HepG2 (cell line): Measurements from ENCODE around the gene FAM162A. TPM values are rescaled to one million over a fixed set of nuclear protein-coding genes. Genes with fewer than 3 reads are reported as not detected.
A peak's percentile ranks its signal among the peaks of the same experiment; 100 is the strongest.

Experiments used
- ATAC-seq: fragments of 200-7000 bp; cut with Tn5 transposase; 3 replicates; pipeline ENCODE4 v1.9.1; 2020; ENCODE audit warnings: mild to moderate bottlenecking, moderate library complexity
- BruUV-seq: library from RNA; stranded (reverse); fragments of 400-500 nt; replicated peaks from 2 replicates; lab custom pipeline; 2021; lab: Mats Ljungman, UMichigan
- CTCF ChIA-PET: fragments of 300-600 bp; formaldehyde crosslinking; extraction: SDS; loops from one replicate; lab custom pipeline; 2021; ENCODE audit warnings: low total read pairs, inconsistent platforms, low intra/inter-chr PET ratio; lab: Yijun Ruan, JAX
- POLR2A ChIA-PET: fragments of 350-600 bp; sonication (Branson Sonifier 250); formaldehyde crosslinking; loops from one replicate; lab custom pipeline; 2020; ENCODE audit warnings: antibody characterized with exemption, inconsistent platforms; lab: Yijun Ruan, JAX
- DNase-seq: peaks from one replicate; pipeline ENCODE4 v3.0.0-alpha.2; 2015; ENCODE audit warnings: low spot score
- FAIRE-seq: peaks from 3 replicates; lab custom pipeline; 2011; peaks lifted over from hg19 to GRCh38; lab: Jason Lieb, UNC
- H2AFZ ChIP-seq: one replicate; pipeline ENCODE4 v1.6.1; 2011; ENCODE audit warnings: low read length, inconsistent platforms
- H3K27ac ChIP-seq: fragments of 300-600 bp; 3 replicates; pipeline ENCODE4 v1.8.0; 2011; ENCODE audit warnings: mixed run types, mild to moderate bottlenecking, mixed read lengths, low read length, inconsistent platforms; ENCODE audit not compliant: insufficient read depth; ENCODE audit errors: extremely low read length
- H3K27me3 ChIP-seq, 2 experiments: fragments of 200-600 bp in 1 of 2; 2 replicates in 1 of 2; 3 replicates in 1 of 2; pipeline versions ENCODE4 v1.6.0 to v1.8.0; 2011; ENCODE audit warnings: low read length in 2 of 2, mild to moderate bottlenecking in 2 of 2, moderate library complexity in 2 of 2, inconsistent platforms in 1 of 2; ENCODE audit not compliant: insufficient read depth in 2 of 2, control insufficient read depth in 1 of 2
- H3K36me3 ChIP-seq, 2 experiments: fragments of 200-600 bp in 1 of 2; replicated peaks in 1 of 2; 2 replicates in 1 of 2; 3 replicates in 1 of 2; pipeline versions ENCODE4 v1.5.1 to v1.8.0; 2011; ENCODE audit warnings: low read length in 2 of 2, inconsistent platforms in 1 of 2; ENCODE audit not compliant: insufficient read depth in 2 of 2, control insufficient read depth in 1 of 2
- H3K4me1 ChIP-seq: 2 replicates; pipeline ENCODE4 v1.5.1; 2012; ENCODE audit warnings: low read length, inconsistent platforms; ENCODE audit not compliant: insufficient read depth
- H3K4me2 ChIP-seq: 2 replicates; pipeline ENCODE4 v1.6.0; 2011; ENCODE audit warnings: low read depth, low read length, inconsistent platforms
- H3K4me3 ChIP-seq, 3 experiments: fragments of 200-600 bp in 1 of 3; sonication (generic), shearing (Covaris generic) in 1 of 3; replicated peaks in 1 of 3; 2 replicates each; pipeline ENCODE4 v1.5.1; 2011 to 2016; ENCODE audit warnings: low read length in 3 of 3, inconsistent platforms in 2 of 3, low read depth in 2 of 3, mild to moderate bottlenecking in 2 of 3, control low read depth in 1 of 3, mixed read lengths in 1 of 3; ENCODE audit not compliant: insufficient read depth in 1 of 3
- H3K79me2 ChIP-seq: one replicate; pipeline ENCODE4 v1.6.1; 2011; ENCODE audit warnings: low read length, inconsistent platforms; ENCODE audit not compliant: insufficient read depth
- H3K9ac ChIP-seq: 2 replicates; pipeline ENCODE4 v1.6.0; 2011; ENCODE audit warnings: mild to moderate bottlenecking, low read depth, low read length, inconsistent platforms; ENCODE audit not compliant: insufficient read depth
- H3K9me3 ChIP-seq: 2 replicates; pipeline ENCODE4 v1.5.1; 2012; ENCODE audit warnings: mild to moderate bottlenecking, low read length
- H4K20me1 ChIP-seq: 2 replicates; pipeline ENCODE4 v1.6.0; 2011; ENCODE audit warnings: inconsistent platforms, mild to moderate bottlenecking, low read length, moderate library complexity; ENCODE audit not compliant: insufficient read depth
- ATF7-NPFF ChIP-seq: sonication (generic); formaldehyde crosslinking; IDR thresholded peaks from 2 replicates; pipeline ENCODE4 v1.8.1; 2023; ENCODE audit warnings: mild to moderate bottlenecking, low read depth, missing genetic modification reagents, moderate library complexity
- DRAP1 ChIP-seq: IDR thresholded peaks from 2 replicates; pipeline ENCODE4 v1.6.1; 2016; ENCODE audit warnings: missing genetic modification reagents, missing compliant biosample characterization
- FOXA3 ChIP-seq: IDR thresholded peaks from 2 replicates; pipeline ENCODE4 v1.6.1; 2016; ENCODE audit warnings: missing genetic modification reagents, missing compliant biosample characterization
- HDAC1 ChIP-seq: sonication (generic); formaldehyde crosslinking; IDR thresholded peaks from 2 replicates; pipeline ENCODE4 v1.5.1; 2020; ENCODE audit warnings: mild to moderate bottlenecking, missing genetic modification reagents
- MTF1 ChIP-seq: sonication (generic); formaldehyde crosslinking; IDR thresholded peaks from 2 replicates; pipeline ENCODE4 v1.5.0; 2020; ENCODE audit warnings: missing genetic modification reagents
- NFKB2 ChIP-seq: sonication (generic); formaldehyde crosslinking; IDR thresholded peaks from 2 replicates; pipeline ENCODE4 v1.4.0; 2020; ENCODE audit warnings: missing genetic modification reagents, borderline replicate concordance
- POGZ ChIP-seq: sonication (generic); formaldehyde crosslinking; IDR thresholded peaks from 2 replicates; pipeline ENCODE4 v1.4.0; 2020; ENCODE audit warnings: mild to moderate bottlenecking, missing genetic modification reagents
- SIN3B ChIP-seq: fragments of 150-350 bp; IDR thresholded peaks from 2 replicates; pipeline ENCODE4 v1.6.1; 2014; ENCODE audit warnings: low read length
- SNAI1 ChIP-seq: sonication (generic); formaldehyde crosslinking; IDR thresholded peaks from 2 replicates; pipeline ENCODE4 v1.5.0; 2020; ENCODE audit warnings: mild to moderate bottlenecking, missing genetic modification reagents, borderline replicate concordance
- SNAPC5 ChIP-seq: sonication (generic); formaldehyde crosslinking; IDR thresholded peaks from 2 replicates; pipeline ENCODE4 v1.8.1; 2023; ENCODE audit warnings: mild to moderate bottlenecking, missing genetic modification reagents, borderline replicate concordance
- TEAD3 ChIP-seq: optimal IDR thresholded peaks from 2 replicates; pipeline ENCODE3; 2016; ENCODE audit warnings: borderline replicate concordance
- TOPORS ChIP-seq: sonication (generic); formaldehyde crosslinking; IDR thresholded peaks from 2 replicates; pipeline ENCODE4 v1.8.0; 2023; ENCODE audit warnings: mild to moderate bottlenecking, missing genetic modification reagents
- ZEB1 ChIP-seq: IDR thresholded peaks from 2 replicates; pipeline ENCODE4 v1.6.1; 2012; ENCODE audit warnings: mild to moderate bottlenecking, low read depth, inconsistent platforms; ENCODE audit not compliant: insufficient replicate concordance
- ZFAT ChIP-seq: sonication (generic); formaldehyde crosslinking; conservative IDR thresholded peaks from 2 replicates; pipeline ENCODE4 v1.8.1; 2023; ENCODE audit warnings: missing genetic modification reagents, inconsistent platforms
- ZNF430 ChIP-seq: sonication (generic); formaldehyde crosslinking; IDR thresholded peaks from 2 replicates; pipeline ENCODE4 v1.9.0; 2021; ENCODE audit warnings: mild to moderate bottlenecking, missing genetic modification reagents
- ZNF556 ChIP-seq: sonication (generic); formaldehyde crosslinking; IDR thresholded peaks from 2 replicates; pipeline ENCODE4 v1.4.0; 2020; ENCODE audit warnings: mild to moderate bottlenecking, missing genetic modification reagents, borderline replicate concordance
- ZNF629 ChIP-seq: sonication (generic); formaldehyde crosslinking; conservative IDR thresholded peaks from 2 replicates; pipeline ENCODE4 v1.5.0; 2020; ENCODE audit warnings: missing genetic modification reagents
- ZNF7 ChIP-seq: IDR thresholded peaks from 2 replicates; pipeline ENCODE4 v1.6.1; 2016; ENCODE audit warnings: missing biosample characterization, missing genetic modification reagents
- WGBS: methylation state at CpG from one replicate; pipeline ENCODE4 v1.1.6; 2017; ENCODE audit warnings: low lambda C conversion rate; 5-methylcytosine and 5-hydroxymethylcytosine counted together
- in situ Hi-C: cut with HindIII; loops from 2 replicates; pipeline ENCODE4 v1.10.0; 2017; ENCODE audit warnings: low pct_unique_long_range_greater_than_20kb; ENCODE audit not compliant: extremely low pct_ligation_motif_present
- intact Hi-C: fragments of 100-400 bp; cut with micrococcal nuclease; formaldehyde crosslinking; loops from one replicate; pipeline ENCODE4 v1.10.0; 2022; ENCODE audit not compliant: unreplicated experiment
- polyA plus RNA-seq, 8 experiments: library from polyadenylated mRNA; depleted of rRNA in 3 of 8; stranded (reverse) in 7 of 8; unstranded in 1 of 8; fragments of >200 nt; fragmentation: Illumina TruSeq in 4 of 8; extraction: Trizol in 4 of 8; gene quantifications; 2 replicates each; pipeline versions ENCODE4 v1.2.1 to v1.2.3, GENCODE V29; 2011 to 2016; ENCODE audit warnings: low read depth in 4 of 8, missing spikeins in 1 of 8, mixed read lengths in 1 of 8; ENCODE audit not compliant: insufficient read depth in 1 of 8
- total RNA-seq, 5 experiments: library from RNA; depleted of rRNA; stranded (reverse); fragments of >200 nt; fragmentation: Illumina TruSeq; extraction: Trizol; gene quantifications; 2 replicates each; pipeline ENCODE4 v1.2.3, GENCODE V29; 2016; ENCODE audit warnings: low read depth in 1 of 5
- TF ChIP-seq, protein P1 (sequence below): sonication (generic); formaldehyde crosslinking; conservative IDR thresholded peaks from 2 replicates; pipeline ENCODE4 v1.8.0; 2022; ENCODE audit warnings: mild to moderate bottlenecking, moderate library complexity, missing genetic modification reagents

Gene FAM162A
- total and polyA plus RNA-seq, 2 of the 13 experiments (the other 11 are each of a cell fraction or from before 2014, with no cell fraction given), result 115 to 155 TPM

- ChIA-PET CTCF (interaction anchor here (1.6 kb wide), 1 partner anchor 77 kb away, joined by 8 read pairs; no protein-coding TSS in a partner anchor), POLR2A (interaction anchor here (0.7 to 4.0 kb wide), 12 partner anchors 9 to 296 kb away, joined by 3 to 103 read pairs (median 10); partner anchors contain the start of genes PARP14 and WDR5B)
- 2% methylated on average over 30 of the region's 31 CpGs for WGBS
- no TSS peak for BruUV-seq
- intact Hi-C loops, result loop anchor here (1.0 to 10.0 kb wide), 2 partner anchors 18 to 838 kb away; partner anchors contain the start of gene POLQ
- H3K27me3 ChIP-seq, result no peaks in the 10 kb centered on the region; a peak in 1 of 5 replicates
- peaks cover 89% of the 10 kb centered on the region for H3K79me2 ChIP-seq
- ATAC-seq (peak; percentile 77), FAIRE-seq (peak; percentile 86), DNase-seq (peak; percentile 88)
- H4K20me1 ChIP-seq, result no peaks in the 10 kb centered on the region
- H3K9me3 ChIP-seq, result no peaks in the 10 kb centered on the region
- H3K4me2 ChIP-seq, result peak within 1 kb of the TSS; percentile 97
- peaks cover 0 to 3% of the 10 kb centered on the region in 2 experiments; a peak in 1 of 5 replicates for H3K36me3 ChIP-seq
- in situ Hi-C loops, result no loop called here
- H3K27ac ChIP-seq, result peak within 1 kb of the TSS; percentile 88
- H3K9ac ChIP-seq, result peak within 1 kb of the TSS; percentile 80
- peak within 1 kb of the TSS; percentile 51 for H2AFZ ChIP-seq
- H3K4me1 ChIP-seq, result peaks cover 73% of the 10 kb centered on the region
- peak within 1 kb of the TSS; percentile 83 to 96 (median 84) for H3K4me3 ChIP-seq
- TF ChIP-seq NFKB2 (peak; percentile 83; the same call in 1 of the 2 replicates), TEAD3 (CRISPR knock-in tag) (peak; percentile 11), ZNF430 (CRISPR knock-in tag) (no peak; the same call in 1 of the 2 replicates), ZFAT (CRISPR knock-in tag) (no peak), MTF1 (CRISPR knock-in tag) (0 out of 2 replicates have a peak, but pooled peaks have one; percentile 53), ZNF7 (CRISPR knock-in tag) (peak; percentile 8; the same call in 1 of the 2 replicates), DRAP1 (peak; percentile 88), ZNF556 (CRISPR knock-in tag) (peak; percentile 78), ZNF629 (no peak), ATF7-NPFF (CRISPR knock-in tag) (0 out of 2 replicates have a peak, but pooled peaks have one; percentile 56), HDAC1 (CRISPR knock-in tag) (0 out of 2 replicates have a peak, but pooled peaks have one; percentile 81), SNAI1 (CRISPR knock-in tag) (peak; percentile 30; the same call in 1 of the 2 replicates), TOPORS (CRISPR knock-in tag) (peak; percentile 86; the same call in 1 of the 2 replicates), FOXA3 (CRISPR knock-in tag) (no peak), POGZ (peak; percentile 72; the same call in 1 of the 2 replicates), ZEB1 (no peak), SIN3B (peak; percentile 96), SNAPC5 (CRISPR knock-in tag) (peak; percentile 91)
- TF ChIP-seq, protein P1, sequence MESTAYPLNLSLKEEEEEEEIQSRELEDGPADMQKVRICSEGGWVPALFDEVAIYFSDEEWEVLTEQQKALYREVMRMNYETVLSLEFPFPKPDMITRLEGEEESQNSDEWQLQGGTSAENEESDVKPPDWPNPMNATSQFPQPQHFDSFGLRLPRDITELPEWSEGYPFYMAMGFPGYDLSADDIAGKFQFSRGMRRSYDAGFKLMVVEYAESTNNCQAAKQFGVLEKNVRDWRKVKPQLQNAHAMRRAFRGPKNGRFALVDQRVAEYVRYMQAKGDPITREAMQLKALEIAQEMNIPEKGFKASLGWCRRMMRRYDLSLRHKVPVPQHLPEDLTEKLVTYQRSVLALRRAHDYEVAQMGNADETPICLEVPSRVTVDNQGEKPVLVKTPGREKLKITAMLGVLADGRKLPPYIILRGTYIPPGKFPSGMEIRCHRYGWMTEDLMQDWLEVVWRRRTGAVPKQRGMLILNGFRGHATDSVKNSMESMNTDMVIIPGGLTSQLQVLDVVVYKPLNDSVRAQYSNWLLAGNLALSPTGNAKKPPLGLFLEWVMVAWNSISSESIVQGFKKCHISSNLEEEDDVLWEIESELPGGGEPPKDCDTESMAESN, result peak; percentile 79; the same call in 1 of the 2 replicates
Observed at GRCh38 chr3:122382888-122383666, 905 bp upstream of the FAM162A start, which contains the start of gene MIX23. MIX23 (minus strand) TSS chr3:122383231; CDS start chr3:122383224, 7 bp downstream.
